Skeletal muscle satellite cell (primary cell): ENCODE measurements around the gene PFKP.
A peak's percentile ranks its signal among the peaks of the same experiment; 100 is the strongest.

Source experiments
- H3K27me3 ChIP-seq: 2 replicates; pipeline ENCODE4 v1.7.0; 2013; ENCODE audit warnings: low read length; ENCODE audit not compliant: control insufficient read depth, insufficient read depth
- H3K36me3 ChIP-seq: 2 replicates; pipeline ENCODE4 v1.7.0; 2013; ENCODE audit warnings: mild to moderate bottlenecking, control low read depth, low read length; ENCODE audit not compliant: insufficient read depth
- H3K4me1 ChIP-seq: 2 replicates; pipeline ENCODE4 v1.7.0; 2013; ENCODE audit warnings: low read length; ENCODE audit not compliant: control insufficient read depth, insufficient read depth
- H3K4me2 ChIP-seq: 2 replicates; pipeline ENCODE4 v1.7.0; 2013; ENCODE audit warnings: mild to moderate bottlenecking, low read length
- H3K4me3 ChIP-seq: 2 replicates; pipeline ENCODE4 v1.7.0; 2013; ENCODE audit warnings: low read length
- H3K9ac ChIP-seq: 2 replicates; pipeline ENCODE4 v1.7.0; 2013; ENCODE audit warnings: mild to moderate bottlenecking, low read depth, low read length, moderate library complexity
- H3K9me3 ChIP-seq: replicated peaks from 2 replicates; pipeline ENCODE4 v1.7.0; 2013; ENCODE audit warnings: mild to moderate bottlenecking, control low read depth, low read length

PFKP gene

GRCh38 chr10:3074985-3075600, 7.7 kb downstream of the PFKP start:
- H3K27me3 ChIP-seq, result no peaks in the 10 kb centered on the region
- H3K9ac ChIP-seq, result no peak overlapping the region
- peaks cover 37% of the 10 kb centered on the region for H3K4me1 ChIP-seq
- peaks cover 60% of the 10 kb centered on the region for H3K36me3 ChIP-seq
- no peaks in the 10 kb centered on the region for H3K9me3 ChIP-seq
- H3K4me2 ChIP-seq, result no peak overlapping the region
- H3K4me3 ChIP-seq, result no peak overlapping the region

GRCh38 chr10:3076138-3076537, 8.8 kb downstream of the PFKP start:
- no peak overlapping the region for H3K4me2 ChIP-seq
- H3K9ac ChIP-seq, result no peak overlapping the region
- peaks cover 31% of the 10 kb centered on the region for H3K4me1 ChIP-seq
- no peaks in the 10 kb centered on the region for H3K27me3 ChIP-seq
- peaks cover 53% of the 10 kb centered on the region for H3K36me3 ChIP-seq
- H3K9me3 ChIP-seq, result no peaks in the 10 kb centered on the region
- no peak overlapping the region for H3K4me3 ChIP-seq

DNA sequence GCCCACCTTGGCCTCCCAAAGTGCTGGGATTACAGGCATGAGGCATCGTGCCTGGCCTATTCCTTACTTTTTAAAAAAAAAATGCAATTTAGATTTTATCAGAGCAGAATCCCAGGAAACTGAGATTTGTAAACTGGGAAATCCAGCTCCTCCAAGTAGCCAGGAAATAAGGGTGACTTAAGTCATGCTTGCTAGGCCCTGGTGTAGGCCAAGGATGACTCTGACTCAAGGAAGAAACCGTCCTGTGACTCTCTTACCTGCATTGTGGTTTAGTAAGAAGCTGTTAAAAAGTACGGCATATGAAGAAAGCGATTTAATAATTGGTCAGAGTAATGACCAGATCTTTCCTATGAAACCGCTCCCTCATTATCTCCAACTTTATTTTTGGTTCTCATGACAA, 10.2 kb downstream of the PFKP start:
- no peak overlapping the region for H3K4me3 ChIP-seq
- H3K27me3 ChIP-seq, result no peaks in the 10 kb centered on the region
- H3K4me1 ChIP-seq, result peaks cover 18% of the 10 kb centered on the region
- H3K4me2 ChIP-seq, result no peak overlapping the region
- no peaks in the 10 kb centered on the region for H3K9me3 ChIP-seq
- peaks cover 53% of the 10 kb centered on the region for H3K36me3 ChIP-seq
- no peak overlapping the region for H3K9ac ChIP-seq

- Histone ChIP-seq H3K9ac (no peak overlapping the region), H3K4me1 (peaks cover 12% of the 10 kb centered on the region), H3K27me3 (no peaks in the 10 kb centered on the region), H3K4me2 (no peak overlapping the region), H3K36me3 (peaks cover 53% of the 10 kb centered on the region), H3K4me3 (no peak overlapping the region), H3K9me3 (no peaks in the 10 kb centered on the region)
Observed at GRCh38 chr10:3077940-3078630, 10.7 kb downstream of the PFKP start.

DNA sequence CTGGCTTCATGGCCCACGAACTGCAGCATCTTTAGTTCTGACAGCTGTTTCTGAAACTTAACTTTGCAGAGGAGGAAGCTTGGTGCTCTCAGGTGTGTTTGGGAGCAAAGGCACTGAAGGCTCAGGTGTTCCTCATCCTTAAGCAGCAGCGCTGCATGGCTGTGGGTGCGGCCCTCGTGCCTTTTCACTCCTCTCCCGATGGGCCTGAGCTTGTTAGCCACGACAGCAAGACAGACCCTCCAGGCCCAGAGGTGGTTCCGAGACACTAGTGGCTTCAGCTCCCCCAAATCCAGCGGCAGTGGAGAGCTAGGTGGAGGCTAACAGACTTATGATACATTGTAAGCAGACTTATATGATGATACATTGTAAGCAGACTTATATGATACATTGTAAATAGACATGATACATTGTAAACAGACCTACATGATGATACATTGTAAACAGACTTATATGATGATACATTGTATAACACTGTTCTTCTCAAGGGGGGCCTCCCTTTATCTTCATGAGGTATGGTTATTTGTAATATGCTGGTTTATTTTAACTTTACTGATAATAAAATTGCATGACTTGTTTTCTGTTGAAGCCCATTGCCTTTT, 14.1 kb downstream of the PFKP start:
- Histone ChIP-seq H3K4me3 (no peak overlapping the region), H3K27me3 (no peaks in the 10 kb centered on the region), H3K9me3 (no peaks in the 10 kb centered on the region), H3K36me3 (peaks cover 49% of the 10 kb centered on the region), H3K9ac (no peak overlapping the region), H3K4me2 (no peak overlapping the region), H3K4me1 (no peaks in the 10 kb centered on the region)

- Histone ChIP-seq H3K9me3 (no peaks in the 10 kb centered on the region), H3K4me3 (no peak overlapping the region), H3K9ac (no peak overlapping the region), H3K36me3 (peaks cover 53% of the 10 kb centered on the region), H3K4me1 (no peaks in the 10 kb centered on the region), H3K27me3 (no peaks in the 10 kb centered on the region), H3K4me2 (no peak overlapping the region)
Observed at GRCh38 chr10:3082290-3082689, 14.9 kb downstream of the PFKP start.

GRCh38 chr10:3085785-3086567, 18.6 kb downstream of the PFKP start:
- Histone ChIP-seq H3K9me3 (no peaks in the 10 kb centered on the region), H3K27me3 (no peaks in the 10 kb centered on the region), H3K9ac (no peak overlapping the region), H3K4me1 (peaks cover 17% of the 10 kb centered on the region), H3K36me3 (peaks cover 54% of the 10 kb centered on the region), H3K4me3 (no peak overlapping the region), H3K4me2 (no peak overlapping the region)

GRCh38 chr10:3090388-3090787, 23.0 kb downstream of the PFKP start:
- Histone ChIP-seq H3K4me3 (peak overlapping the region; percentile 5), H3K4me1 (peaks cover 54% of the 10 kb centered on the region), H3K9me3 (no peaks in the 10 kb centered on the region), H3K36me3 (peaks cover 32% of the 10 kb centered on the region), H3K9ac (peak overlapping the region; percentile 79), H3K4me2 (peak overlapping the region; percentile 65), H3K27me3 (no peaks in the 10 kb centered on the region)

DNA sequence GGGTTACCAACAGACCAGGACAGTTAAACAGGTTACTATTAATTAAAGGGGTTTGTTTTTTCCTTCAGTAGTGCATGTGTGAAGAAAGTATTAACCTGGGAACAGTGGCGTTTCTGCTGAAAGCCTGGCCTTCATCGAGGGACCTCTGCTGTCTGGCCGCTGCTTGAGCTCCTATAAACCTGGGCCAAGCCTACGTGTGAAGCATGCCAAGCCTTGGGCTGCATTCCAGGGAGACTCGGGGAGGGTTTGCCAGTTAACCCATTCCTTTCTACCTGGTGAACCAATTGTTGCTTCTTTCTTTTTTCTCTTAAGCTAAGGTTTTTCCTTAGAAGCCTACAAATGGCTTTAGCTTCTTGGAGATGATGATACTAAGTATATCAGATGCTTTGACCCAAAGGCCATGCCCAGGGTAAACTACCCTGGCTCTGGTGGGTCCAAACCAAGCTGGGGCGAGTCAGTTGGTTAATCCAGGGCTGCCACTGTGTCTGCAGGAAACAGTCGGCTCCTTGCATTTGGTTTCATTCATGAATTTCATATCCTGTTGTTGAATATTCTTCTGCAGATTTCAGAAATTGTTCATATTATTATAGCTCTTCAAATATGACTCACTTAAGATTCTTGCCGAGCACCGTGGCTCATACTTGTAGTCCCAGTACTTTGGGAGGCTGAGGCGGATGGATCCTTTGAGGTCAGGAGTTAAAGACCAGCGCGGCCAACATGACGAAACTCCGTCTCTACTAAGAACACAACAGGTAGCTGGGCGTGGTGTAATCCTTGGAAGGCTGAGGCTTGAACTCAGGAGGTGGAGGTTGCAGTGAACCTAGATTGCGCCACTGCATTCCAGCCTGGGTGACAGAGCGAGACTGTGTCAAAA, 23.8 kb downstream of the PFKP start:
- Histone ChIP-seq H3K9ac (peak overlapping the region; percentile 79), H3K27me3 (no peaks in the 10 kb centered on the region), H3K4me2 (peak overlapping the region; percentile 65), H3K4me3 (peak overlapping the region; percentile 18), H3K4me1 (peaks cover 60% of the 10 kb centered on the region), H3K36me3 (peaks cover 28% of the 10 kb centered on the region), H3K9me3 (no peaks in the 10 kb centered on the region)

- Histone ChIP-seq H3K27me3 (no peaks in the 10 kb centered on the region), H3K4me3 (no peak overlapping the region), H3K4me1 (peaks cover 67% of the 10 kb centered on the region), H3K36me3 (peaks cover 21% of the 10 kb centered on the region), H3K4me2 (peak overlapping the region; percentile 61), H3K9ac (peak overlapping the region; percentile 61), H3K9me3 (no peaks in the 10 kb centered on the region)
Observed at GRCh38 chr10:3091921-3092320, 24.6 kb downstream of the PFKP start.

- Histone ChIP-seq H3K9ac (peak overlapping the region; percentile 71), H3K4me1 (peaks cover 80% of the 10 kb centered on the region), H3K9me3 (no peaks in the 10 kb centered on the region), H3K27me3 (no peaks in the 10 kb centered on the region), H3K4me2 (peak overlapping the region; percentile 61), H3K36me3 (peaks cover 25% of the 10 kb centered on the region), H3K4me3 (no peak overlapping the region)
Observed at GRCh38 chr10:3093996-3094395, 26.6 kb downstream of the PFKP start.
